Femur (tissue), 1 donor: ENCODE results near the gene CCDC141.
"Not testable (repeated sequence)": the region's sequence is repeated elsewhere in the genome, so short reads cannot be mapped to it uniquely, and the experiment has no call there.

Source experiments
- DNase-seq: peaks from one replicate; pipeline ENCODE4 v3.0.0-alpha.2; 2017

The CCDC141 gene

GRCh38 chr2:179049546-179050311, at the start of gene CCDC141:
CCDC141 (minus strand) TSS chr2:179050137; CDS start chr2:179049941, 196 bp downstream.
- DNase-seq = peak; percentile 23

- DNase-seq = no peak
Measured at GRCh38 chr2:179098080-179098689, 48.2 kb upstream of the CCDC141 start.

- no peak for DNase-seq
Measured at GRCh38 chr2:179097131-179097530, 47.2 kb upstream of the CCDC141 start.

- DNase-seq = no peak
Measured at GRCh38 chr2:179096090-179096489, 46.2 kb upstream of the CCDC141 start.

- not testable (repeated sequence) for DNase-seq
Measured at GRCh38 chr2:179092912-179093311, 43.0 kb upstream of the CCDC141 start.

- DNase-seq = no peak
Measured at GRCh38 chr2:179082697-179083096, 32.8 kb upstream of the CCDC141 start.

GRCh38 chr2:179081954-179082353, 32.0 kb upstream of the CCDC141 start:
- DNase-seq = no peak

- DNase-seq = no peak
Measured at GRCh38 chr2:179072527-179072926, 22.6 kb upstream of the CCDC141 start.

GRCh38 chr2:179071810-179072355, 21.9 kb upstream of the CCDC141 start:
- no peak for DNase-seq

GRCh38 chr2:179070895-179071294, 21.0 kb upstream of the CCDC141 start:
- DNase-seq = no peak

- no peak for DNase-seq
Measured at GRCh38 chr2:179069685-179070084, 19.7 kb upstream of the CCDC141 start.

- DNase-seq = no peak
Measured at GRCh38 chr2:179068991-179069643, 19.2 kb upstream of the CCDC141 start.

GRCh38 chr2:179059026-179059700, 9.2 kb upstream of the CCDC141 start:
- DNase-seq = no peak

GRCh38 chr2:179057737-179058136, 7.8 kb upstream of the CCDC141 start:
- no peak for DNase-seq

- not testable (repeated sequence) for DNase-seq
Measured at GRCh38 chr2:179053568-179053967, 3.6 kb upstream of the CCDC141 start.

GRCh38 chr2:179051250-179051649, 1.3 kb upstream of the CCDC141 start:
- DNase-seq = no peak

- DNase-seq = no peak
Measured at GRCh38 chr2:179050755-179051154, 818 bp upstream of the CCDC141 start.

- DNase-seq = no peak
Measured at GRCh38 chr2:179049203-179049545, 763 bp downstream of the CCDC141 start.

GRCh38 chr2:179048099-179048498, 1.8 kb downstream of the CCDC141 start:
- DNase-seq = no peak

- DNase-seq = not testable (repeated sequence)
Measured at GRCh38 chr2:179045602-179046001, 4.3 kb downstream of the CCDC141 start.

GRCh38 chr2:179044500-179044899, 5.4 kb downstream of the CCDC141 start:
- no peak for DNase-seq

GRCh38 chr2:179037807-179038206, 12.1 kb downstream of the CCDC141 start:
- no peak for DNase-seq

- no peak for DNase-seq
Measured at GRCh38 chr2:179036353-179036905, 13.5 kb downstream of the CCDC141 start.
